SK-N-SH treated with all-trans-retinoic acid at 6 μM for 48 hours (cell line): Measurements from ENCODE around the gene ANKRA2.

ENCODE experiments used
- CSDC2 ChIP-seq: fragments of 250-450 bp; sonication (Bioruptor Pico); IDR thresholded peaks from 2 replicates; pipeline ENCODE4 v1.5.0; 2020; ENCODE audit warnings: mild to moderate bottlenecking, moderate library complexity
- ISL1 ChIP-seq: fragments of 250-450 bp; sonication (Bioruptor Pico); IDR thresholded peaks from 2 replicates; pipeline ENCODE4 v2.1.2; 2022; ENCODE audit warnings: mild to moderate bottlenecking, moderate library complexity
- ZNF8 ChIP-seq: fragments of 450-650 bp; formaldehyde crosslinking; IDR thresholded peaks from 2 replicates; pipeline ENCODE4 v1.5.0; 2020; ENCODE audit warnings: mild to moderate bottlenecking, moderate library complexity
- TF ChIP-seq, protein P1 (sequence below): fragments of 250-450 bp; sonication (Bioruptor Pico); IDR thresholded peaks from 2 replicates; pipeline ENCODE4 v1.5.1; 2020; ENCODE audit warnings: low read depth, mild to moderate bottlenecking, moderate library complexity

- TF ChIP-seq ISL1 (CRISPR knock-in tag): no peak
- TF ChIP-seq ZNF8 (CRISPR knock-in tag): no peak
- TF ChIP-seq CSDC2 (CRISPR knock-in tag): no peak
- TF ChIP-seq, protein P1, sequence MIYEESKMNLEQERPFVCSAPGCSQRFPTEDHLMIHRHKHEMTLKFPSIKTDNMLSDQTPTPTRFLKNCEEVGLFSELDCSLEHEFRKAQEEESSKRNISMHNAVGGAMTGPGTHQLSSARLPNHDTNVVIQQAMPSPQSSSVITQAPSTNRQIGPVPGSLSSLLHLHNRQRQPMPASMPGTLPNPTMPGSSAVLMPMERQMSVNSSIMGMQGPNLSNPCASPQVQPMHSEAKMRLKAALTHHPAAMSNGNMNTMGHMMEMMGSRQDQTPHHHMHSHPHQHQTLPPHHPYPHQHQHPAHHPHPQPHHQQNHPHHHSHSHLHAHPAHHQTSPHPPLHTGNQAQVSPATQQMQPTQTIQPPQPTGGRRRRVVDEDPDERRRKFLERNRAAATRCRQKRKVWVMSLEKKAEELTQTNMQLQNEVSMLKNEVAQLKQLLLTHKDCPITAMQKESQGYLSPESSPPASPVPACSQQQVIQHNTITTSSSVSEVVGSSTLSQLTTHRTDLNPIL: no peak
Observed at GRCh38 chr5:73591102-73591695, 25.8 kb upstream of the ANKRA2 start.
